Right lobe of liver (tissue), 4 donors: ENCODE data around the gene MED12.
A peak's percentile ranks its signal among the peaks of the same experiment; 100 is the strongest.

ENCODE experiments used
- CTCF ChIP-seq, 4 donors: fragments of 200-600 bp in 3 of 4; fragments of 450-650 bp in 1 of 4; IDR thresholded peaks; one replicate each; pipeline versions ENCODE4 v1.5.1 to v1.8.0; 2016 to 2022; ENCODE audit warnings: antibody characterized with exemption in 4 of 4, mild to moderate bottlenecking in 2 of 4
- POLR2A ChIP-seq: fragments of 450-650 bp; IDR thresholded peaks from one replicate; pipeline ENCODE4 v1.6.1; 2017; ENCODE audit warnings: antibody characterized with exemption, mild to moderate bottlenecking
- donor health status: DM: no; HTN: no; CAD: no.
- donor health status: DM: no; HTN: no; CAD: no.
- donor health status: DM: no; HTN: yes; CAD: no.

GRCh38 chrX:71178908-71179307 is 60.5 kb downstream of the MED12 start:
- TF ChIP-seq CTCF (IDR thresholded peaks at IDR 0.05) (peak; percentile 68 to 83 (median 76)), POLR2A (no peak)
